ENCODE data around the gene EPG5. TPM values are rescaled to one million over a fixed set of nuclear protein-coding genes. Genes with fewer than 3 reads are reported as not detected.
A peak's percentile ranks its signal among the peaks of the same experiment; 100 is the strongest.

Gene EPG5
- total and polyA plus RNA-seq, 9 of the 15 experiments (the other 6 are each of a cell fraction or from before 2014, with no cell fraction given), result 1.3 to 10.7 (median 5.2) TPM

- TF ChIP-seq SOX6 (IDR thresholded peaks at IDR 0.05) (0 out of 2 replicates have a peak, but pooled peaks have one; percentile 13), ZBTB8A (IDR thresholded peaks at IDR 0.05; ENCODE audit: partially characterized antibody) (no peak), RCOR1 (IDR thresholded peaks at IDR 0.05; ENCODE audit: borderline replicate concordance in 1 of 2, low read depth in 2 of 2, low read length in 2 of 2) (peak in 1 of 2 experiments; percentile 69; a peak in 2 of 4 replicates), E2F3 (CRISPR knock-in tag; IDR thresholded peaks at IDR 0.05) (no peak), GABPA (tag; conservative IDR thresholded peaks at IDR 0.05; ENCODE audit: low read depth) (no peak), FOXP1 (CRISPR knock-in tag; IDR thresholded peaks at IDR 0.05) (no peak), PML (IDR thresholded peaks at IDR 0.05; ENCODE audit: low read length) (no peak), SRF (CRISPR knock-in tag; IDR thresholded peaks at IDR 0.05) (peak in 1 of 2 experiments; percentile 89; a peak in 2 of 4 replicates), ZNF431 (CRISPR knock-in tag; IDR thresholded peaks at IDR 0.05) (no peak), TSC22D4 (tag; IDR thresholded peaks at IDR 0.05) (no peak), TAF1 (IDR thresholded peaks at IDR 0.05; ENCODE audit: control insufficient read depth, extremely low read depth, insufficient read depth, low read length, severe bottlenecking) (no peak), GMEB1 (CRISPR knock-in tag; IDR thresholded peaks at IDR 0.05) (no peak), FOXJ2 (tag; IDR thresholded peaks at IDR 0.05) (0 out of 2 replicates have a peak, but pooled peaks have one; percentile 30), KLF16 (IDR thresholded peaks at IDR 0.05) (peak; percentile 51; the same call in 1 of the 2 replicates), DLX4 (CRISPR knock-in tag; IDR thresholded peaks at IDR 0.05) (no peak), ZC3H8 (IDR thresholded peaks at IDR 0.05) (no peak), IFI16 (CRISPR knock-in tag; IDR thresholded peaks at IDR 0.05) (no peak), CBFA2T3 (IDR thresholded peaks at IDR 0.05) (peak; percentile 77), BMI1 (IDR thresholded peaks at IDR 0.05; ENCODE audit: low read length) (no peak), CCNT2 (IDR thresholded peaks at IDR 0.05; ENCODE audit: borderline replicate concordance, extremely low read depth, insufficient read length, low read depth, low read length) (peak; percentile 29), TCFL5 (CRISPR knock-in tag; conservative IDR thresholded peaks at IDR 0.05) (0 out of 2 replicates have a peak, but pooled peaks have one; percentile 33), USF2 (CRISPR knock-in tag; IDR thresholded peaks at IDR 0.05) (0 out of 2 replicates have a peak, but pooled peaks have one; percentile 11), TCF3 (CRISPR knock-in tag; IDR thresholded peaks at IDR 0.05) (peak; percentile 19; the same call in 1 of the 2 replicates), SREBF2 (CRISPR knock-in tag; IDR thresholded peaks at IDR 0.05) (no peak), ZMIZ1 (IDR thresholded peaks at IDR 0.05; ENCODE audit: low read depth in 2 of 2, low read length in 2 of 2) (no peak)
Observed at GRCh38 chr18:45998244-45998643, 31.1 kb upstream of the EPG5 start (continued).
